Ovary (tissue), 9 donors: Measurements from ENCODE around the gene NOL12. TPM values are rescaled to one million over a fixed set of nuclear protein-coding genes. Genes with fewer than 3 reads are reported as not detected.

Experiments used
- DNase-seq, 5 donors: peaks; one replicate each; pipeline ENCODE4 v3.0.0-alpha.2; 2019 to 2020
- H3K27ac ChIP-seq, 2 donors: fragments of 200-600 bp; one replicate each; pipeline versions ENCODE4 v1.5.1 to v1.8.0; 2019 to 2022
- H3K27me3 ChIP-seq: fragments of 200-600 bp; one replicate; pipeline ENCODE4 v1.8.0; 2022
- H3K36me3 ChIP-seq: fragments of 200-600 bp; sonication (generic); one replicate; pipeline ENCODE4 v1.5.1; 2019
- H3K4me1 ChIP-seq: one replicate; pipeline ENCODE4 v1.8.1; 2013; ENCODE audit warnings: mild to moderate bottlenecking, moderate library complexity; ENCODE audit not compliant: insufficient read depth
- H3K4me3 ChIP-seq: fragments of 200-600 bp; sonication (generic); one replicate; pipeline ENCODE4 v1.5.1; 2017
- H3K9me3 ChIP-seq, 2 donors: fragments of 200-600 bp in 1 of 2; sonication (generic) in 1 of 2; one replicate each; pipeline versions ENCODE4 v1.5.1 to v1.8.1; 2013 to 2019; ENCODE audit warnings: mild to moderate bottlenecking in 1 of 2, moderate library complexity in 1 of 2
- EP300 ChIP-seq: sonication (generic); formaldehyde crosslinking; IDR thresholded peaks from one replicate; pipeline ENCODE4 v1.6.1; 2017; ENCODE audit warnings: antibody characterized with exemption
- POLR2A ChIP-seq: fragments of 450-650 bp; IDR thresholded peaks from one replicate; pipeline ENCODE4 v1.6.1; 2017; ENCODE audit warnings: antibody characterized with exemption, mild to moderate bottlenecking, moderate library complexity
- WGBS, 3 donors: extraction: QIAGEN DNeasy Blood & Tissue Kit in 1 of 3; methylation state at CpG; one replicate each; pipeline versions ENCODE4 v1.1.5 to v1.1.7; 2013 to 2017; 5-methylcytosine and 5-hydroxymethylcytosine counted together
- intact Hi-C, 4 donors: fragments of 100-400 bp; cut with DNase I; formaldehyde crosslinking; loops; one replicate each; pipeline versions ENCODE4 v1.11.0 to v1.15.1; 2022 to 2023
- polyA plus RNA-seq, 2 donors: library from polyadenylated mRNA; stranded (reverse); fragments of 200-250 nt in 1 of 2; fragments of 350-450 nt in 1 of 2; fragmentation: Illumina TruSeq in 1 of 2; extraction: RNeasy Lipid Tissue Mini Kit (QIAGEN cat#74804) in 1 of 2; gene quantifications; one replicate each; pipeline ENCODE4 v1.2.3, GENCODE V29; 2013 to 2014
- total RNA-seq, 7 donors: library from RNA; depleted of rRNA in 2 of 7; stranded (reverse); fragments of >200 nt in 2 of 7; fragmentation: NEBNext Ultra II Directional in 3 of 7; extraction: Animal tissue kit (Norgen Biotek cat#: 25700) in 3 of 7; gene quantifications; one replicate each; pipeline versions ENCODE4 v1.1.0 to v1.2.4, GENCODE V29; 2016 to 2023
- TF ChIP-seq, protein P1 (sequence below), 3 donors: fragments of 450-650 bp in 2 of 3; fragments of 200-600 bp in 1 of 3; IDR thresholded peaks; one replicate each; pipeline versions ENCODE4 v1.5.1 to v1.8.0; 2016 to 2022; ENCODE audit warnings: antibody characterized with exemption in 3 of 3, mild to moderate bottlenecking in 1 of 3
- donor health status: DM: no; HTN: no; CAD: no; lungs with moderate emphysema.
- donor health status: DM: no; HTN: no; CAD: no.
- donor health status: Bipolar disorder and iron deficiency.
- donor health status: DM: yes; HTN: yes; CAD: no.
- donor health status: DM: no; HTN: no; CAD: no.
- donor health status: DM: yes; HTN: yes; CAD: no.

Gene NOL12
- total and polyA plus RNA-seq, 9 donors = 7.6 to 36.0 (median 20.0) TPM

DNA sequence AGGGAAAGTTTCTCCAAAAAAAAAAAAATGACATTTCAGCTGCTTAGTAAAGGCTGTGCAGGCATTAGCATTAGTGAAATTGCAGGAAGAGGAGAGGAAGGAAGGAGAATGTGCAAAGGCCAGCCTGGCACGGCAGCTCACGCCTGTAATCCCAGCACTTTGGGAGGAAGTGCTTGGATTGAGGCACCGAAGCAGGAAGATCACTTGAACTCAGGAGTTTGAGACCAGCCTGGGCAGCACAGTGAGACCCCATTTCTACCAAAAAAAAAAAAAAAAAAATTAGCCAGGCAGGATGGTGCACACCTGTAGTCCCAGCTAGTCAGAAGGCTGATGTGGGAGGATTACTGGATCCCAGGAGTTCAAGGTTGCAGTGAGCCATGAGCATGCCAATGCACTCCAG is 18.5 kb downstream of the NOL12 start:
- H3K27me3 ChIP-seq = no peaks in the 10 kb centered on the region
- WGBS, 3 donors = 83 to 86% (median 83%) methylated on average over 3 of the region's 3 CpGs
- TF ChIP-seq EP300 (no peak), POLR2A (no peak)
- TF ChIP-seq, protein P1, sequence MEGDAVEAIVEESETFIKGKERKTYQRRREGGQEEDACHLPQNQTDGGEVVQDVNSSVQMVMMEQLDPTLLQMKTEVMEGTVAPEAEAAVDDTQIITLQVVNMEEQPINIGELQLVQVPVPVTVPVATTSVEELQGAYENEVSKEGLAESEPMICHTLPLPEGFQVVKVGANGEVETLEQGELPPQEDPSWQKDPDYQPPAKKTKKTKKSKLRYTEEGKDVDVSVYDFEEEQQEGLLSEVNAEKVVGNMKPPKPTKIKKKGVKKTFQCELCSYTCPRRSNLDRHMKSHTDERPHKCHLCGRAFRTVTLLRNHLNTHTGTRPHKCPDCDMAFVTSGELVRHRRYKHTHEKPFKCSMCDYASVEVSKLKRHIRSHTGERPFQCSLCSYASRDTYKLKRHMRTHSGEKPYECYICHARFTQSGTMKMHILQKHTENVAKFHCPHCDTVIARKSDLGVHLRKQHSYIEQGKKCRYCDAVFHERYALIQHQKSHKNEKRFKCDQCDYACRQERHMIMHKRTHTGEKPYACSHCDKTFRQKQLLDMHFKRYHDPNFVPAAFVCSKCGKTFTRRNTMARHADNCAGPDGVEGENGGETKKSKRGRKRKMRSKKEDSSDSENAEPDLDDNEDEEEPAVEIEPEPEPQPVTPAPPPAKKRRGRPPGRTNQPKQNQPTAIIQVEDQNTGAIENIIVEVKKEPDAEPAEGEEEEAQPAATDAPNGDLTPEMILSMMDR (IDR thresholded peaks at IDR 0.05) = no peak
- no peaks in the 10 kb centered on the region for H3K36me3 ChIP-seq
- no peaks in the 10 kb centered on the region for H3K9me3 ChIP-seq
- H3K4me3 ChIP-seq = no peak overlapping the region
- DNase-seq = no peak
- no peaks in the 10 kb centered on the region for H3K4me1 ChIP-seq
- no peak overlapping the region for H3K27ac ChIP-seq
- intact Hi-C loops = no loop called here

DNA sequence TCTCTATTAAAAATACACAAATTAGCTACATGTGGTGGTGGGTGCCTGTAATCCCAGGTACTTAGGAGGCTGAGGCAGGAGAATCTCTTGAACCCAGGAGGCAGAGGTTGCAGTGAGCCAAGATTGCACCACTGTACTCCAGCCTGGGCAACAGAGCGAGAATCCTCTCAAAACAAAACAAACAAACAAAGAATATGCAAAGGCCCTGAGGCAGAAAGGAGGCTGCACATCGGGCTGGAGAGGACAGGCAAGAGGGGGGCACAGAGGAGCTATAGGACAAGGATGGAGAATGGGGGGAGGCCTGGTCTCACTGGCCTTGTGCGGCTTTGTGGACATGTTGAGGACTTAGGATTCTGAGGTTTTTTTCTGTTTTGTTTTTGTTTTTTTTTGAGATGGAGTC is 19.1 kb downstream of the NOL12 start:
- WGBS, 3 donors = 93 to 97% (median 96%) methylated on average over 3 of the region's 3 CpGs
- TF ChIP-seq POLR2A (no peak), EP300 (no peak)
- TF ChIP-seq, protein P1 (IDR thresholded peaks at IDR 0.05) = no peak
- H3K9me3 ChIP-seq = no peaks in the 10 kb centered on the region
- no peak for DNase-seq
- no peaks in the 10 kb centered on the region for H3K4me1 ChIP-seq
- no peak overlapping the region for H3K4me3 ChIP-seq
- no peaks in the 10 kb centered on the region for H3K36me3 ChIP-seq
- H3K27ac ChIP-seq = no peak overlapping the region
- H3K27me3 ChIP-seq = no peaks in the 10 kb centered on the region
- intact Hi-C loops = no loop called here

DNA sequence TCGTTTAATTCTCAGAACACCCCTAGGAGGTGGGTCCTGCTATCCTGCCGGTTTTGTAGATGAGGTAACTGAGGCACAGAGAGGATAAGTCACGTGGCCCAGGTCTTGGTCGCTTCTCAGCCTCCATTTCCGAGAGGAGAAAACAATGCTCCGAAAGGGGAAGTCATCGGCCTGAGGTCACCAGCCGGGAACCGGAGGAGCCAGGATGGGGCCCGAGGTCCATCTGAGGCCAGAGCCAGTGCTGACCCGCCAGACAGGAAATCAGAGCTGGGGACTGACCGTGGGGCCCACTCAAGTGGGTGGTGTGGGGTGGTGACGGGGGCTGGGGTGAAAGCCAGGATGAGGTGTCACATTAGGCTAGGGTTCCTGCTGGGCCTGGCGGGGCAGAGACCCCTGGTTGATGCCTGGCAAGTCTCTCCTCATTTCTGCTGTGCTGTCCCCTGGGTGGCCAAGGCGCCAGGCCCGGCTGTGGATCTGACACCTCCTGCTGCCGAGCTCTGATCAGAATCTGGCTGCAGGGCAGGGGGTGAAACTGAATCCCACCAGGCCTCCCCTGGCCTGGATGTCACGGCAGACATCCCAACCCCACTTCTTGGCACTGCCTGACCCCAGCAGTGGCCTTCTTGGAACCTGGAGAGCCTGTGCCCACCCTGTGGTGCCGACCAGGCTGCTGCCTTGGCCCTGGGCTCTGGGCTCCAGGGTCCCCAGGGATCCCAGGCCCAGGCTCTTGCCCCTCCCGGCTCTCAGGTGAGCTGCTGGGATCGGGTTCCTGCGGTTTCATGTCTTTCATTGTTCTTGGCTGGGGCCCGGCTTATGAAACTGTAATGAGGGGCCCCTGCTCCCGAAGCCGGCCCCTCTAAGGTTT is 22.7 kb downstream of the NOL12 start:
- TF ChIP-seq, protein P1 (IDR thresholded peaks at IDR 0.05) = no peak
- no peak for TF ChIP-seq POLR2A
- no peak for TF ChIP-seq EP300
- no peaks in the 10 kb centered on the region for H3K9me3 ChIP-seq
- H3K27ac ChIP-seq = no peak overlapping the region
- H3K27me3 ChIP-seq = no peaks in the 10 kb centered on the region
- no peaks in the 10 kb centered on the region for H3K4me1 ChIP-seq
- intact Hi-C loops = no loop called here
- no peak for DNase-seq
- 88 to 91% (median 90%) methylated on average over 20 to 25 of the region's 25 CpGs for WGBS, 3 donors
- H3K36me3 ChIP-seq = no peaks in the 10 kb centered on the region
- H3K4me3 ChIP-seq = no peak overlapping the region

DNA sequence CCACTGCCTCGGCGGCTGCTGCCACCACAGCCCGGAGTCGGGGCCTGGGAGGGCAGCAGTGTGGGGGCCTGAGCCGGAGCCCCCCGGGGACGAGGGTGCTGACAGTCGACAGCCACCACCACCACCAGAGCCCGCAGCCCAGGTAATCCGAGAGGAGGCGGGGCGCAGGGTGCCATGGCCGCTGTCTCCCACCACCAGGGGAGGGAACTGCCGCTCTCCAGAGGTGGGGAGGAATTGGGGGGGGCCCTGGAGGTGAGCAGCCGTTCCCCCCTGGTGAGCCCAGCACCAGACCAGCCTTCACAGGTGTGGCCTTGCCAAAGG is 23.3 kb downstream of the NOL12 start:
- DNase-seq = no peak
- H3K4me3 ChIP-seq = no peak overlapping the region
- H3K27ac ChIP-seq = no peak overlapping the region
- intact Hi-C loops = no loop called here
- no peaks in the 10 kb centered on the region for H3K36me3 ChIP-seq
- no peaks in the 10 kb centered on the region for H3K4me1 ChIP-seq
- WGBS, 3 donors = 93 to 95% (median 94%) methylated on average over 8 to 15 of the region's 15 CpGs
- H3K9me3 ChIP-seq = no peaks in the 10 kb centered on the region
- no peaks in the 10 kb centered on the region for H3K27me3 ChIP-seq
- TF ChIP-seq, protein P1 (IDR thresholded peaks at IDR 0.05) = no peak
- TF ChIP-seq POLR2A (no peak), EP300 (no peak)
